Naive thymus-derived CD4-positive, alpha-beta T cell (primary cell): Measurements from ENCODE around the gene PRRX1. TPM values are rescaled to one million over a fixed set of nuclear protein-coding genes. Genes with fewer than 3 reads are reported as not detected.

Experiments
- ATAC-seq: fragments of 150-1000 bp; cut with Tn5 transposase; 2 replicates; pipeline ENCODE4 v1.10.0; 2021; ENCODE audit warnings: mild to moderate bottlenecking, moderate library complexity
- CTCF ChIA-PET: fragments of 350-600 bp; sonication (Branson Sonifier 250); formaldehyde crosslinking; loops from one replicate; lab custom pipeline; 2021; ENCODE audit warnings: antibody characterized with exemption; lab: Charles Lee
- POLR2A ChIA-PET: fragments of 350-600 bp; sonication (Branson Sonifier 250); formaldehyde crosslinking; loops from one replicate; lab custom pipeline; 2021; ENCODE audit warnings: antibody characterized with exemption, inconsistent platforms; lab: Charles Lee
- DNase-seq, 9 donors: peaks; one replicate each; pipeline versions ENCODE4 v3.0.0 to v3.0.0-alpha.2; 2020 to 2022; ENCODE audit warnings: mixed read lengths in 1 of 9
- H3K27ac ChIP-seq: one replicate; pipeline ENCODE4 v1.7.0; 2013; ENCODE audit warnings: mild to moderate bottlenecking, low read depth, low read length, moderate library complexity
- H3K27me3 ChIP-seq, 2 donors: one replicate each; pipeline ENCODE4 v1.7.0; 2013; ENCODE audit warnings: low read length in 2 of 2, mild to moderate bottlenecking in 2 of 2, moderate library complexity in 2 of 2; ENCODE audit not compliant: control insufficient read depth in 2 of 2, insufficient read depth in 2 of 2
- H3K36me3 ChIP-seq, 3 experiments: 1 replicate in 2 of 3; 2 replicates in 1 of 3; pipeline ENCODE4 v1.7.0; 2013; ENCODE audit warnings: low read length in 3 of 3, mild to moderate bottlenecking in 3 of 3, moderate library complexity in 1 of 3; ENCODE audit not compliant: insufficient read depth in 3 of 3, control insufficient read depth in 2 of 3
- H3K4me1 ChIP-seq, 2 donors: one replicate each; pipeline ENCODE4 v1.7.0; 2013; ENCODE audit warnings: low read length in 2 of 2, mild to moderate bottlenecking in 2 of 2, moderate library complexity in 1 of 2; ENCODE audit not compliant: control insufficient read depth in 2 of 2, insufficient read depth in 2 of 2
- H3K4me3 ChIP-seq: 2 replicates; pipeline ENCODE4 v1.7.0; 2013; ENCODE audit warnings: mild to moderate bottlenecking, low read length
- H3K9me3 ChIP-seq, 3 experiments: 1 replicate in 2 of 3; 2 replicates in 1 of 3; pipeline ENCODE4 v1.7.0; 2013; ENCODE audit warnings: low read length in 3 of 3; ENCODE audit not compliant: control insufficient read depth in 2 of 3
- H3K27ac Mint-ChIP-seq, 9 donors: one replicate each; pipeline ENCODE4 v1.8.0; 2020 to 2022; ENCODE audit warnings: mixed read lengths in 9 of 9, mild to moderate bottlenecking in 8 of 9, moderate library complexity in 5 of 9, inconsistent platforms in 2 of 9
- H3K27me3 Mint-ChIP-seq, 5 donors: one replicate each; pipeline ENCODE4 v1.8.0; 2021 to 2022; ENCODE audit warnings: mixed read lengths in 5 of 5, mild to moderate bottlenecking in 1 of 5
- H3K36me3 Mint-ChIP-seq, 5 donors: one replicate each; pipeline ENCODE4 v1.8.0; 2020 to 2022; ENCODE audit warnings: mixed read lengths in 5 of 5, mild to moderate bottlenecking in 3 of 5, inconsistent platforms in 1 of 5
- H3K4me1 Mint-ChIP-seq, 7 donors: one replicate each; pipeline ENCODE4 v1.8.0; 2020 to 2022; ENCODE audit warnings: mixed read lengths in 7 of 7, mild to moderate bottlenecking in 3 of 7, inconsistent platforms in 1 of 7
- H3K4me3 Mint-ChIP-seq, 10 donors: one replicate each; pipeline ENCODE4 v1.8.0; 2020 to 2022; ENCODE audit warnings: mild to moderate bottlenecking in 10 of 10, mixed read lengths in 10 of 10, moderate library complexity in 6 of 10, inconsistent platforms in 2 of 10
- H3K9me3 Mint-ChIP-seq, 11 donors: one replicate each; pipeline ENCODE4 v1.8.0; 2020 to 2022; ENCODE audit warnings: mixed read lengths in 11 of 11, mild to moderate bottlenecking in 4 of 11, inconsistent platforms in 1 of 11, moderate library complexity in 1 of 11
- intact Hi-C, 2 donors: fragments of 100-400 bp; cut with micrococcal nuclease; formaldehyde crosslinking; loops; one replicate each; pipeline ENCODE4 v1.15.1; 2023
- polyA plus RNA-seq, 2 donors: library from polyadenylated mRNA; unstranded; fragments of 300-500 nt; fragmentation: Illumina TruSeq; gene quantifications; one replicate each; pipeline ENCODE4 v1.2.3, GENCODE V29; 2021
- total RNA-seq, 6 experiments: library from RNA in 5 of 6; stranded (reverse) in 5 of 6; gene quantifications; 1 replicate in 5 of 6; 2 replicates in 1 of 6; pipeline ENCODE4 v1.2.3 and lab custom pipeline; 2021 to 2026

The PRRX1 gene
- not detected for total RNA-seq
- polyA plus RNA-seq, result not detected
- total RNA-seq (lab: John Stamatoyannopoulos, UW), result not detected

GRCh38 chr1:170664093-170664827 lies at the start of gene PRRX1:
TSS of gene PRRX1 (plus strand) at chr1:170664131. CDS start at chr1:170664219, 88 bp downstream.
- H3K9me3 Mint-ChIP-seq, result peaks cover 0 to 4% (median 0%) of the 10 kb centered on the region in 11 donors
- intact Hi-C loops, result loop anchor here in 1 of 2 donors (10.0 kb wide), 1 partner anchor 739 kb away; no protein-coding TSS in a partner anchor
- Histone ChIP-seq H3K27me3 (peaks cover 8 to 9% of the 10 kb centered on the region in 2 donors), H3K9me3 (no peaks in the 10 kb centered on the region), H3K36me3 (no peaks in the 10 kb centered on the region), H3K4me1 (no peaks in the 10 kb centered on the region), H3K4me3 (no peak within 1 kb of the TSS), H3K27ac (no peak within 1 kb of the TSS)
- no peak for DNase-seq
- POLR2A ChIA-PET, result no interaction called here
- H3K4me3 Mint-ChIP-seq, result peak within 1 kb of the TSS in 5 of 10 donors; percentile 29 to 67 (median 48)
- peaks cover 71 to 99% (median 82%) of the 10 kb centered on the region in 5 donors for H3K27me3 Mint-ChIP-seq
- peaks cover 12 to 46% (median 32%) of the 10 kb centered on the region in 7 donors for H3K4me1 Mint-ChIP-seq
- CTCF ChIA-PET, result no interaction called here
- H3K36me3 Mint-ChIP-seq, result peaks cover 0 to 3% (median 0%) of the 10 kb centered on the region in 5 donors
- ATAC-seq, result no peak
- no peak within 1 kb of the TSS for H3K27ac Mint-ChIP-seq

DNA sequence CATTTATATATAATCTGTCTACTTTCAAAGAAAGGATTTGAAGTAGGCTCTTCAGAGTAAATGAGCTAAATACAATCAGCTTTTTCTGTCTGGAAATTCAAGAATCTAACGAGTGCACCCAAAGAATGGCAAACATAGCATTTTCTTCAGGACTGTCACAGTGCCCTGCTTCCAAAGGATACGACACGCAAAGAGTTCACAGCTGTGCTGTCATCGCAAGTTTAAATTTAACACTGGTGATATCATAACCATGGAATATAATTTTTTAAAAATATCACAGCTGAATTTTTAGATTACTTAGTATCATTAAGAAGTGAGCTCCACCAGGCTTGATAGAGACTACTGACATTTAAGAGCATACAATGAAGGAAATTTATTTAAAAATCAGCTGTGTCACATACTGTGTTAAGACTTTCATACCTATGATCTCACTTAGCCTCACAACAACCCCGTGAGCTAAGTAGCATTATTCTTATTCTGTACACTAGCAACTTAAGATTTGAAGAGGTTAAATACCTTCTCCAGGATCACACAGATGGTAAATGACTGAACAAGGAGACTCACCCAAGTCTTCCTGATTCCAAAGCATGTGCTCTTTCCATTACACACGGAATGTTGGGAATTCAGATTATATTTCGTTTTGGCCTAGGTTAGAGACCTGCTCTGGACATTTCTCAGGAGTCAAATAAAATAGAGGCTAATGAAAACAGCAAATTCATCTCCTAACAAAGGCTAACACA lies 46.2 kb upstream of the PRRX1 start:
- Mint-ChIP-seq H3K36me3 (peaks cover 0 to 6% (median 0%) of the 10 kb centered on the region in 5 donors), H3K27ac (no peak overlapping the region), H3K4me3 (no peak overlapping the region), H3K27me3 (peaks cover 0 to 28% (median 22%) of the 10 kb centered on the region in 5 donors), H3K4me1 (no peaks in the 10 kb centered on the region), H3K9me3 (peaks cover 2 to 22% (median 5%) of the 10 kb centered on the region in 11 donors)
- ChIA-PET CTCF (no interaction called here), POLR2A (no interaction called here)
- DNase-seq, result no peak
- Histone ChIP-seq H3K4me1 (no peaks in the 10 kb centered on the region), H3K27ac (no peak overlapping the region), H3K27me3 (peaks cover 0 to 3% of the 10 kb centered on the region in 2 donors), H3K9me3 (no peaks in the 10 kb centered on the region), H3K4me3 (no peak overlapping the region), H3K36me3 (no peaks in the 10 kb centered on the region)
- ATAC-seq, result no peak
- intact Hi-C loops, result no loop called here

- Mint-ChIP-seq H3K27me3 (peaks cover 0 to 22% (median 16%) of the 10 kb centered on the region in 5 donors), H3K36me3 (no peaks in the 10 kb centered on the region), H3K9me3 (peaks cover 0 to 16% (median 0%) of the 10 kb centered on the region in 11 donors), H3K4me1 (no peaks in the 10 kb centered on the region), H3K4me3 (no peak overlapping the region), H3K27ac (no peak overlapping the region)
- DNase-seq (no peak), ATAC-seq (no peak)
- Histone ChIP-seq H3K4me1 (no peaks in the 10 kb centered on the region), H3K27ac (no peak overlapping the region), H3K27me3 (peaks cover 0 to 3% of the 10 kb centered on the region in 2 donors), H3K9me3 (no peaks in the 10 kb centered on the region), H3K4me3 (no peak overlapping the region), H3K36me3 (no peaks in the 10 kb centered on the region)
- POLR2A ChIA-PET, result no interaction called here
- intact Hi-C loops, result no loop called here
- CTCF ChIA-PET, result no interaction called here
Observed at GRCh38 chr1:170618421-170618820, 45.5 kb upstream of the PRRX1 start.

DNA sequence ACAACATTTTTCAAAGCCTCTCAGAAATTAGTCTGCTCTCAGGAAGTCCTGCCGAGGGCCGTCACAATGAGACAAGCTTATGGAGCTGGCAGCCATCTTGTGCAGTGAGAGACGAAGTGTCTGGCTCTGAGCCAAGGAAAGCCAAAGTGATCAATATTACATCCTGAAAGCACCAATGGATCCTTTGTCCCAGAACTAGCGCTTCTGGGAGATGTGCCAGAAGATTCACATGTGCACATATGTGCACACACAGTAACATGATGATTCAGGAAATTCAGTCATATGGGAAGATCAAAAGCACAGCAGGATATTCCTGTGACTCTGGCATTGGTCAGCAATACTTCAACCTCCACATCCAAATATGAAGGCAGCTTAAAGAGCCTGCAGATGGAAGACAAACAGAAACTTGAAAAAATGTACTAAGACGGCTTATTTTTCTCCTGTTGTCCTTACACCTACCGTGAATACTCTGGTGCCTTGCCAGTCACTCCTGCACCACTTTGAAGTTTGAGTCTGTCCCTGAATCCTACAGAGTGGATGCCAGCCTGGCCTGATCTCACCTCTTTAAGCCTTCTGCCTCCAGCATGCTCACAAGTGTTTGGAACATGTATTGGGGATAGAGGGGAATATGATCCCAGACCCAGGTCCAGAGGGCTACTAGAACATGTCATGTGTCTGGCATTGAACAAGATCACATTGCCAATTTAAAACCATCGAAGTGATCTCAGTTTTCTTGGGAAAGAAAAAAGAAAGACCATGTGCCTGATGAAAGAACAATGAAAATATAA lies 44.5 kb upstream of the PRRX1 start:
- DNase-seq, result no peak
- no peaks in the 10 kb centered on the region for H3K36me3 ChIP-seq
- H3K4me3 ChIP-seq, result no peak overlapping the region
- POLR2A ChIA-PET, result no interaction called here
- H3K27me3 ChIP-seq, result peaks cover 0 to 3% of the 10 kb centered on the region in 2 donors
- Mint-ChIP-seq H3K27ac (no peak overlapping the region), H3K9me3 (peaks cover 0 to 10% (median 0%) of the 10 kb centered on the region in 11 donors), H3K4me1 (no peaks in the 10 kb centered on the region), H3K4me3 (no peak overlapping the region), H3K36me3 (no peaks in the 10 kb centered on the region), H3K27me3 (peaks cover 0 to 30% (median 12%) of the 10 kb centered on the region in 5 donors)
- no peak overlapping the region for H3K27ac ChIP-seq
- CTCF ChIA-PET, result no interaction called here
- no peaks in the 10 kb centered on the region for H3K9me3 ChIP-seq
- H3K4me1 ChIP-seq, result no peaks in the 10 kb centered on the region
- no peak for ATAC-seq
- intact Hi-C loops, result loop anchor here in 1 of 2 donors (1.0 kb wide), 1 partner anchor 30 kb away; no protein-coding TSS in a partner anchor

DNA sequence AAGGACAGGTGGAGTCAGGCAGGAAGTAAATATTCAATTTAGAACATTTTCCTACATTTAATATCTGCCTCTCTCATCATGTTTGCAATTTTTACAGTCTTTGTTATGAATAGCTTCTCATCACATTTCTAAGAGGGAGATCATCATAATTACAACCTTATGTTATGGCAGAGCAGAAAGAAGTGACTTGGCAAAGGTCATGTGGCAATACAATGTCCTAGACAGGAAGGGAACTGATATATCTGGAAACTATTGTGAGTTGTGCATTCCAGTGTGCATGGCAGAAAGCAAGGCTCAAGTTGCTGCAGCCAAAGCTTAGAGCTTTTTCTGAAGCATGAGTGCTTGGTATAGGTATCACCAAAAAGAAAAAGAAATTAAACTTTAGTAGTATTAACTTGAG lies 43.8 kb upstream of the PRRX1 start:
- CTCF ChIA-PET, result no interaction called here

GRCh38 chr1:170623171-170623570 lies 40.8 kb upstream of the PRRX1 start:
- H3K4me1 Mint-ChIP-seq, result no peaks in the 10 kb centered on the region
- peaks cover 0 to 5% (median 0%) of the 10 kb centered on the region in 11 donors for H3K9me3 Mint-ChIP-seq
- intact Hi-C loops, result no loop called here
- H3K9me3 ChIP-seq, result no peaks in the 10 kb centered on the region
- ChIA-PET CTCF (no interaction called here), POLR2A (no interaction called here)
- no peaks in the 10 kb centered on the region for H3K36me3 ChIP-seq
- no peak overlapping the region for H3K4me3 ChIP-seq
- peaks cover 2 to 27% (median 5%) of the 10 kb centered on the region in 5 donors for H3K27me3 Mint-ChIP-seq
- no peak overlapping the region for H3K27ac ChIP-seq
- no peak for DNase-seq
- H3K36me3 Mint-ChIP-seq, result no peaks in the 10 kb centered on the region
- no peak overlapping the region for H3K4me3 Mint-ChIP-seq
- H3K4me1 ChIP-seq, result no peaks in the 10 kb centered on the region
- no peak overlapping the region for H3K27ac Mint-ChIP-seq
- H3K27me3 ChIP-seq, result no peaks in the 10 kb centered on the region
- ATAC-seq, result no peak

More for the DNA sequence above, 43.8 kb upstream of the PRRX1 start:
- no peak overlapping the region for H3K4me3 ChIP-seq
- peaks cover 0 to 3% (median 0%) of the 10 kb centered on the region in 11 donors for H3K9me3 Mint-ChIP-seq
- no peak overlapping the region for H3K4me3 Mint-ChIP-seq
- ATAC-seq, result no peak
- H3K36me3 Mint-ChIP-seq, result no peaks in the 10 kb centered on the region
- no peak for DNase-seq
- H3K27me3 Mint-ChIP-seq, result peaks cover 4 to 37% (median 11%) of the 10 kb centered on the region in 5 donors
- no peaks in the 10 kb centered on the region for H3K9me3 ChIP-seq
- H3K27ac Mint-ChIP-seq, result no peak overlapping the region
- no peaks in the 10 kb centered on the region for H3K36me3 ChIP-seq
- POLR2A ChIA-PET, result no interaction called here
- no peaks in the 10 kb centered on the region for H3K4me1 ChIP-seq
- H3K4me1 Mint-ChIP-seq, result no peaks in the 10 kb centered on the region
- peaks cover 0 to 3% of the 10 kb centered on the region in 2 donors for H3K27me3 ChIP-seq
- H3K27ac ChIP-seq, result no peak overlapping the region
- intact Hi-C loops, result no loop called here
